OCI-LY7 (cell line): ENCODE results near the gene EPB42. TPM values are rescaled to one million over a fixed set of nuclear protein-coding genes. Genes with fewer than 3 reads are reported as not detected.
"Not testable (repeated sequence)": the region's sequence is repeated elsewhere in the genome, so short reads cannot be mapped to it uniquely, and the experiment has no call there.

Experiments used
- BruUV-seq: library from RNA; stranded (reverse); fragments of 400-500 nt; replicated peaks from 2 replicates; lab custom pipeline; 2021; lab: Mats Ljungman, UMichigan
- CTCF ChIA-PET: fragments of 300-600 bp; sonication (Branson Sonifier 250); formaldehyde crosslinking; loops from one replicate; lab custom pipeline; 2022; ENCODE audit warnings: antibody characterized with exemption; ENCODE audit not compliant: unreplicated experiment; lab: Charles Lee
- POLR2A ChIA-PET: fragments of 300-600 bp; sonication (Branson Sonifier 250); formaldehyde crosslinking; loops from one replicate; lab custom pipeline; 2022; ENCODE audit warnings: antibody characterized with exemption; lab: Charles Lee
- DNase-seq: peaks from one replicate; pipeline ENCODE4 v3.0.0-alpha.2; 2015; ENCODE audit warnings: low spot score
- H2AFZ ChIP-seq: fragments of 200-600 bp; sonication (generic), shearing (Covaris generic); 2 replicates; pipeline ENCODE4 v1.6.1; 2014; ENCODE audit warnings: mild to moderate bottlenecking, antibody characterized with exemption, low read length, moderate library complexity
- H3K27ac ChIP-seq: fragments of 200-600 bp; sonication (generic); 2 replicates; pipeline ENCODE4 v1.5.1; 2014; ENCODE audit warnings: mixed run types, low read depth, mild to moderate bottlenecking, moderate library complexity, low read length, inconsistent platforms; ENCODE audit not compliant: poor library complexity, severe bottlenecking
- H3K36me3 ChIP-seq: fragments of 200-600 bp; sonication (generic); 2 replicates; pipeline ENCODE4 v1.6.1; 2014; ENCODE audit warnings: mild to moderate bottlenecking, antibody characterized with exemption, low read length, moderate library complexity, mixed read lengths; ENCODE audit not compliant: insufficient read depth
- H3K4me1 ChIP-seq: fragments of 200-600 bp; sonication (generic); 2 replicates; pipeline ENCODE4 v1.5.1; 2014; ENCODE audit warnings: mild to moderate bottlenecking, low read length; ENCODE audit not compliant: insufficient read depth, poor library complexity, severe bottlenecking
- H3K4me2 ChIP-seq: fragments of 200-600 bp; sonication (generic); 2 replicates; pipeline ENCODE4 v1.6.1; 2014; ENCODE audit warnings: mild to moderate bottlenecking, low read length
- H3K4me3 ChIP-seq: fragments of 200-600 bp; sonication (generic); 2 replicates; pipeline ENCODE4 v1.5.1; 2014; ENCODE audit warnings: mild to moderate bottlenecking, low read depth, low read length; ENCODE audit not compliant: poor library complexity, severe bottlenecking
- H3K79me2 ChIP-seq: fragments of 200-600 bp; sonication (generic); 2 replicates; pipeline ENCODE4 v1.6.1; 2016; ENCODE audit warnings: low read depth, mild to moderate bottlenecking, low read length, moderate library complexity, mixed read lengths; ENCODE audit not compliant: insufficient read depth
- H3K9me2 ChIP-seq: fragments of 200-600 bp; sonication (generic); 2 replicates; pipeline ENCODE4 v1.6.1; 2016; ENCODE audit warnings: mild to moderate bottlenecking, low read length, mixed read lengths; ENCODE audit not compliant: insufficient read depth
- H3K9me3 ChIP-seq: fragments of 200-600 bp; sonication (generic); 2 replicates; pipeline ENCODE4 v1.6.1; 2014; ENCODE audit warnings: mild to moderate bottlenecking, mixed run types, low read length, mixed read lengths
- H4K20me1 ChIP-seq: fragments of 200-600 bp; sonication (generic); 2 replicates; pipeline ENCODE4 v1.6.1; 2014; ENCODE audit warnings: mild to moderate bottlenecking, antibody characterized with exemption, low read length, moderate library complexity, mixed read lengths; ENCODE audit not compliant: insufficient read depth
- CTCF ChIP-seq: fragments of 200-600 bp; sonication (generic); conservative IDR thresholded peaks from 2 replicates; pipeline ENCODE4 v1.5.1; 2014; ENCODE audit warnings: mild to moderate bottlenecking, antibody characterized with exemption, low read length, moderate library complexity, mixed read lengths
- EZH2phosphoT487 ChIP-seq: fragments of 200-600 bp; sonication (generic); IDR thresholded peaks from 2 replicates; pipeline ENCODE4 v1.6.1; 2018; ENCODE audit warnings: low read depth, borderline replicate concordance, mild to moderate bottlenecking, mixed run types, antibody characterized with exemption, low read length, moderate library complexity, mixed read lengths
- intact Hi-C: fragments of 100-400 bp; cut with micrococcal nuclease; formaldehyde crosslinking; loops from one replicate; pipeline ENCODE4 v1.10.0; 2022; ENCODE audit not compliant: unreplicated experiment
- total RNA-seq, 2 experiments: library from RNA; depleted of rRNA in 1 of 2; stranded (reverse); fragments of >200 nt in 1 of 2; shearing (Covaris generic) in 1 of 2; gene quantifications; 2 replicates each; pipeline ENCODE4 v1.2.3, GENCODE V29; 2014 to 2022

The EPB42 gene
- total RNA-seq, 2 experiments from 2014 or later = not detected

- H2AFZ ChIP-seq = no peak overlapping the region
- no peak overlapping the region for H3K4me2 ChIP-seq
- no peak overlapping the region for H3K27ac ChIP-seq
- intact Hi-C loops = no loop called here
- CTCF ChIA-PET = no interaction called here
- no peak overlapping the region for H3K4me3 ChIP-seq
- H3K79me2 ChIP-seq = peaks cover 18% of the 10 kb centered on the region; the same call in 1 of the 2 replicates
- H3K9me3 ChIP-seq = no peaks in the 10 kb centered on the region
- no peaks in the 10 kb centered on the region for H3K9me2 ChIP-seq
- no peak for TF ChIP-seq CTCF
- no peak for TF ChIP-seq EZH2phosphoT487
- H3K4me1 ChIP-seq = peaks cover 13% of the 10 kb centered on the region
- POLR2A ChIA-PET = interaction anchor here (1.1 kb wide), 1 partner anchor 12 kb away, joined by 3 read pairs; no protein-coding TSS in a partner anchor
- no peak for DNase-seq
- peaks cover 50% of the 10 kb centered on the region for H3K36me3 ChIP-seq
- no peaks in the 10 kb centered on the region for H4K20me1 ChIP-seq
- BruUV-seq = no TSS peak
Observed at GRCh38 chr15:43183270-43183669, 37.5 kb downstream of the EPB42 start.

- H3K9me2 ChIP-seq, BruUV-seq: not testable (repeated sequence)
Observed at GRCh38 chr15:43177147-43177546, 43.7 kb downstream of the EPB42 start.

GRCh38 chr15:43175656-43176309, 45.0 kb downstream of the EPB42 start:
- BruUV-seq, H3K9me2 ChIP-seq, POLR2A ChIA-PET, H3K79me2 ChIP-seq, DNase-seq, H3K4me3 ChIP-seq, H3K4me1 ChIP-seq, H4K20me1 ChIP-seq, H3K4me2 ChIP-seq, intact Hi-C loops, H2AFZ ChIP-seq, CTCF ChIA-PET, H3K27ac ChIP-seq: not testable (repeated sequence)
- Histone ChIP-seq H3K36me3 (peaks cover 76% of the 10 kb centered on the region), H3K9me3 (peaks cover 13% of the 10 kb centered on the region; the same call in 1 of the 2 replicates)

More at GRCh38 chr15:43177147-43177546, 43.7 kb downstream of the EPB42 start:
- H3K27ac ChIP-seq, H2AFZ ChIP-seq, H3K4me3 ChIP-seq, H4K20me1 ChIP-seq, CTCF ChIA-PET, DNase-seq, H3K4me2 ChIP-seq, H3K4me1 ChIP-seq, H3K79me2 ChIP-seq, intact Hi-C loops, POLR2A ChIA-PET: not testable (repeated sequence)
- H3K36me3 ChIP-seq = peaks cover 76% of the 10 kb centered on the region
- H3K9me3 ChIP-seq = peaks cover 11% of the 10 kb centered on the region; the same call in 1 of the 2 replicates
